ENCODE measurements around the gene DSE.

Gene DSE

DNA sequence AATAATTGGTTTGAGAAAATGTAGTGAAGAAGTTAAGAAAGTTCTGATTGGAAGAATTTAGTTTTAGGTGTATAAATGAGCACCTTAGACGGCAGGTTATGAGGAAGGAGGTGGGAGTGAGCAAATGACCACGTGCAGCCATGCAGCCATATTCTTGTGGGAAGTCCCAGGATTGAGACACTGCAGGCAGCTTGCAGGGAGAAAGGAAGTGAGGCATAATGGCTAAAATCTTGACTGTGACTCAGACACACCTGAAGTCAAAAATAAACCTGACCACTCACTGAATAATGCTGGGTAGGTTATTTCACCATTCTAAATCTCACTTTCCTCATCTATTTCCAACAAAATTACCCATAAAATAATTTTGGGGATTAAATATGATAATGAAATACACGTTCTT is 16.6 kb downstream of the DSE start:
- no peak for DNase-seq (ENCODE audit: low spot score)

DNA sequence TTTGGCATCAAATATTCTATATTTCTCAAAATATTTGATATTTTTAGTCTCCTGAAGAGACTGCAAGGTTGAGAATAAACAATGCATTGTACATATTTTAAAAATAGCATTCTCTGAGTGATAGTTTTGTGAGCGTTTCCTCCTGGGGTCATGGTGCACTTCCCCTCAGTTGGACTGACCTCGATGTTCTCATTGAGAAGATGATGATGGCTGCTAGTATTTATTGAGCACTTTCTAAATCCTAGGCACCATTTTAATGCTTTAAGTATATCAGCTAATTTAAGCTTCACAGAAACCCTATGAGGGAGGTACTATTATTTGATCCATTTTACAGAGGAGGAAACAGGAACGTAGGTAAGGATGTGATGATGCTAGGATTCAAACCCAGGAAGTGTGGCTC is 18.2 kb downstream of the DSE start:
- no peak for DNase-seq (ENCODE audit: low spot score)

DNA sequence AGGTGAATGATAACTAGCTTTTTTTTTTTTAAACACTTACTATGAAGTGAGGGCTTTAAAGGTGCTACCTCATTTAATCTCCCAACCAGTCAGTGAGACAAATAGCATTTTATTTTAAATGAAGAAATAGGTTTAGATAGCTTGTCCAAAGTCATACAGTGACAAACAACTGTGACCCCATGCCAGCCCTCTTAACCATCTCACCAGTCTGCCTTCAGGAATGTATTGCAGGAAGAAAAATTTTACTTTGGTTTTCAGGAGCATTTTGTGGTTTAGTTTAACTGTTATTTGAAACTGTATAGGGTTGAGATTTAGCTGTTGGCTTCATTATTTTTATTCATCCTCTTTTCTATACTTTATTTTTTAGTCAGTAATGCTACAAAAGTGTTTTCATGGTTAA is 18.6 kb downstream of the DSE start:
- no peak for DNase-seq (ENCODE audit: low spot score)

DNA sequence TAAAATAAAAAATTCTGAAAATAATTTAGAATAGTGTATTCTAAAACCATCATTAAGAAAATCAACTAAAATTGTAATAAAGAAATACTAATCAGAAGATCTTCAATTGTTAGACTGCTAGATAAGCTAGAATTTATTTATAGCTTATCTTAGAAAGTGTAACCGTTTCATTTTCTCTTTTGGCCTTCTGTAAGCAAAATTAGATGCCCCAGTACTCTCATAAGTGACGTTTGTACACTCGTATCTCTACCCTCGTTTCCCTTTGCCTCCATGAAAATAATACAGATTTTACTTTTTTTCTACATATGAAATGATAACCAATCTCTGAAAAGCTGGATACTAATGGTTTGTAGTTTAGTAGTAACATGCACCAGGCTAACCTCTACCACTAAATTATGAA is 19.8 kb downstream of the DSE start:
- DNase-seq (ENCODE audit: low spot score), result no peak

DNA sequence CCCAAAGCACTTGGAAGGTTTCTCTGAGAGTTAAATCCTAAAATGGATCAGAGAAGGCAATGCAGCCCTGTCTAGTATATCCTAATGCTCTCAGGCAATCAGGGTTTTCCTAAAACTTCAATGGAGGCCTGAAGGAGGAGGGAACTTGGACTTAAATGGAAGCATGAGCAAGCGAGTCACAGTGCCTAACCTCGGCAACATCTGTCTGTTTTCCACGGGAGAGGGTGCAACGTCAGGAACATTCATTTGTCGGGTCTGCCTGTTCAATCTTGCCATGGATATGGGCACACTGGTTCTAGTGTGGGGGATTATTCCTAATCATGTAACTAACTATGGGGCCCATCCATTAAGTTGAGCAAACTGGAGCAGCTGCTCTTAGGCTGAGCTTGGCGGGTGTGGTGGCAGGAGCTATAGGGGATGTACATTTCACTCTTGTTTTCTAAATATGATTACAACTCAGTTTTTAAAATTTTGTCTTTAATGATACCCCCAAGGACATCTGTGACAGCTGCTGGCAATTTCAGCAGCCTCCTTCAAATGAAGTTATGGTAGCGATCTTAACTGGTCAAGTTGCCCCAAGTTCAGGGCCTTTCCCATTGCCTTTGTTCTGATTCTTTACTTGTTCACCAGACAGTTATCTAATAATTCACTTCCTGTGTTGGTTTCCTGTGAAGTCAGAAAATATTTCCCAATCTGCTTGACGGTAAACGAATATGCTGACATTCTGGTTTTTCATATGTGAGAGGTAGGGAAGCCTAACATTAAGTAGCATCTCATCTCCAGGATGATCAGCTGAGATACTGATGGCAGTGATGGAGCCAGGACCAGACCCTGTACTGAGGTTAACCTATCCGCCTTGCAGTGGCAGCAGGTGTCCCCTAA is 21.6 kb downstream of the DSE start:
- no peak for DNase-seq (ENCODE audit: low spot score)

DNA sequence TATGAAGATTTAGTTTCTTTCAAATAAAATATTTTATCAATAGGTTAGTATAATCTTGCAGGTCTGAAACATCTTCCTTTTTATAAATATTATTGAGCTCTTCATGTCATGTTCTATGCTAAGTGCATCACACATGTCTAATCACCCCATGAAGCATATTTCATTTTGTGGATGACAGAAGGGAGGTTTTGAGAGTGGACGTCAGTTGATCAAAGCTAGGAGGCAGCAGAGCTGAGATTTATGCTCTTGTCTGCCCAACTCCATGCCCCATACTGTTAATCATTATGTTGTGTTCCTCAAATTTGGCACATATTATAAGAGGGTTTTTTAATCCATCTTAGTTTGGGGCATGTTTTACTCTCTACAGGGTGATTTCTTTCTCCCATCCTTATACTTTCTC is 22.7 kb downstream of the DSE start:
- DNase-seq (ENCODE audit: low spot score), result no peak

DNA sequence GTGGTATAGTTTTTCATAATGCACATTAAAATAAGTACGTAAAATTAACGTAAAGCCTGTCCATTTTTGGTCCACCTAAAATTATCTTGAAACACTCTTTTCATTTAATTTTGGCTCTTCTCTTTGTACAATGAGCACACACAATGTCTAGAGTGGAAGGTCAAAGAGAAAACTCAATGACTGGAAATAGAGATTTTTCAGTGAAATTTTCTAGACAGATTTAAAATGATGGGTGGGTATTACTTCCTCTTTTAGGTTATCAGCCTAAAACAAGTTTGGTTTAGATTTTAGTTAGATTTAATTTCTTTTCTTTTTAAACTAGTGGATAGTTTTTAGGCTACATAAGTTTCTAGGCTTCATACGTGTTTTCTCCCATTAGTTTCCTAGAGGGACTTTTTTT is 24.9 kb downstream of the DSE start:
- DNase-seq (ENCODE audit: low spot score), result no peak

DNA sequence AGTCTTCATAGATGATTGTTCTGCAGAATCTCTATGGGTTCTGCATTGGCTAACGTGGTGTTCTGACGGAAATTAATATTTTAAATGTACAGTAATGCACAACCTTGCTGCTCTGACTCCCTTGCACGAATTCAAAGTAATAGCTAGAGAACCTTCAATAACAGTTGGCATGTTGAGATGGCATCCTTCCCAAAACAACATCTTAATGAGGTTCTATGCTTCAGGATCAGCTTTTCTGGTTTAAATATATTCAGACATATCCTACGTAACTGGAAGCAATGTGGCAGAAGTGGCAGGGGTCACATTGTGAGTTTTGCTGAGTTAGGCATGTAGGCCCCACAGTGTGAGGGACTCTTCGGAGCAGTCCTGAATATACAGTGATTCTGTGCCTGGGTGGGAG is 25.7 kb downstream of the DSE start:
- DNase-seq (ENCODE audit: low spot score), result no peak

DNA sequence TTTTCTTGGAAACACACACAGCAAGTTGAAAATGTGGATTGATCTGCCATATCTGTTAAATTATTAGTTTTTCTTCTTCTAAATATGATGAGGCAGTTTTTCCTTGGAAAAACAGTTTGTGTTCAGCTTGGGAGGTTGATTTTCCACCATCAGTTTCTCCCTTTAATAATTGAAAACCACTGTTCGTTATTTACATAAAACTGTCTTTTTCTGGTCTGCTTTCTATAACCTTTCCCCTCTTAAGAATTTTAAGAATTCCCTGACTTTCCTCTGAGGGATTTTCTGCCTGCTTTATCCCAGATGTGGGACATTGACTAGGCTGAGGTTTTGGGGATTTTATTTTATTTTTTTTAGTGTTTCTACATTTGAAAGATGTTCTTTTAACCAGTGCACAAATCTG is 27.2 kb downstream of the DSE start:
- no peak for DNase-seq (ENCODE audit: low spot score)

DNA sequence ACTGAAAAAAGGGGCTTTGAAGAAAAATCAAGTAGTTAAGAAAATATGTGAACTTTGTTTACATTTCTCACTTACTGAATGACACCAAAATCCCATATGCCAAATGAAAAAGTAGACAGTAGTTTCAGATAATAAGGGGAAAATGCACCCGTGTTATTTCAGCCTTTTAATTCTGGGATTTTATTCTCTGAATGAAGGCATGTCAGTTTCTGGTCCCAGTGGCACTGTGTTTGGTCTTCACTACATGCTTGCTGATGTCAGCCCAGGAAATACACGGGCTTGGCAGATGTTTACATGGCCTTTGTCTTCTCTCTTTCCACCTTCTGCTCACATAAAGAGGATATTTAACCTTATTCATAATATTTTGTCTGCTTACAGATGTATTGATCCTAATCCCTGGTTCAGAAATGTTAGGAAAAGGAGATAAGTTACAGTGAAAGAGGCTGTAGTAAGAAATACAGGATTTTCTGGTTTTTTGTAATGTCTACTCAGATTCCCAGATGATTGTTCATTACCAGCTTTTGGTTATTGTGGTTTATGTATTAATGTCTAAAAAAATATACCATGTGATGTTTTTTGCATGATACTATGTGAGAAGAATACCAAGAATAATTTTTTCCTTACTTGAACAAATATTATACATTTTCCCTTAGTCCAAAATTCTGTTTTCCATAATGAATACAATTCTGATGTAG is 27.7 kb downstream of the DSE start:
- no peak for DNase-seq (ENCODE audit: low spot score)

DNA sequence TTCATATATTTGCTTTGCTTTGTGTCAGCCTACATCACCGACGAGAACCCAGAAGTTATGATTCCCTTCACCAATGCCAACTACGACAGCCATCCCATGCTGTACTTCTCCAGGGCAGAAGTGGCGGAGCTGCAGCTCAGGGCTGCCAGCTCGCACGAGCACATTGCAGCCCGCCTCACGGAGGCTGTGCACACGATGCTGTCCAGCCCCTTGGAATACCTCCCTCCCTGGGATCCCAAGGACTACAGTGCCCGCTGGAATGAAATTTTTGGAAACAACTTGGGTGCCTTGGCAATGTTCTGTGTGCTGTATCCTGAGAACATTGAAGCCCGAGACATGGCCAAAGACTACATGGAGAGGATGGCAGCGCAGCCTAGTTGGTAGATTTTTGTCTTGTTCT is 28.5 kb downstream of the DSE start:
- DNase-seq (ENCODE audit: low spot score), result no peak

DNA sequence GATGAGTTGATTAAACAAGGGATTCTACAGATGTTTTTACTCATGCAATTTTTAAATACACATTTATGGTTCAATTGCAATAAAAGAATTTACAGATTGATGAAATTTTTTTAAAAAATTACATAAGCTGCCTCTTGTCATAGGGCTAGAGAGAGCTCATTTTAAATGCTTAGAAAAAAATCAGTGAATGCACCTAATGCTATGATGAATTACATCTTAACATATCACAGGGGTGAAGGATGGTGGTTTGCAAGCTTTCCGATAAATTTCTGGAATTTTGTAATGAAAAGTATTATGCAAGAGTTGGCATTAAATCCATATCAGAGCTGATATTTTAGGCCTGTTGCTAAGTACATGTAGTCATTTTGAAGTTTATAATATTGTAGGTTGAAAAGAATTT is 29.6 kb downstream of the DSE start:
- DNase-seq (ENCODE audit: low spot score), result no peak

DNA sequence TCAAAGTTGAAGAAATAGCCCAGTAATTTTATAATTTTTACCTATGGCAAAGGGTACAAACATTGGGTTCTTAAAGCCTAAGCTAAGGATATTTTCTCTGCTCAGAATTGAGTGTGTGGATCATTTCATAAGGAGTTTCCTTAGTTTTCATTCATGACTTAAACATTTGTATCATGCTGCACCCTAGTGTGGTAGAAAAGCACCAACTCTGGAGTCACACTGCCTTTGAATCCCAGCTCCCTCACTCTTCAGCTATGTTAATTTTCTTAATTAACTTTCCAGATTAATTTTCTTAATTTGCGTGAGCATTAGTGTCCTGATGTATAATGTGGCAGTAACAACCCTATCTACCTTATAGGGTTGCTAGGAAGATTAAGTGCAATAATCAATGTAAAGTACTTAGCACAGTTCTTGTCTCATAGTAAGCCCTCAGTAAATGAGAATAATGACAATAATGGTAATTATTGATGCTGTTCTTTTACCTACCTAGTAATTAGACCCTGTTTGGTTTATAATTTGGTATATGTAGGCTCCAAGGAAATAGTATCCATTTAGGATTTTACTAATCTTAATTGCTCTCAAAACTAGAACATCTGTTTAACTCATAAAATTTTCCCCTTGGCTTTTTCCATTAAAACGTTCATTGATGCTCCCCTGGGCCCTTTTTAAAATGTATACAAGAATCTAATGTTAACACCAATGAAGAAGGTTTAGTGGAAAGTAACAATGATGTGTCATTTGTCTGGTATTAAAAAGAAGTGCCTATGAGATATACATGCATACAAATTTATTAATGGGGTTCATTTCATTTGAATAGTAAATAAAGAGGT is 31.6 kb downstream of the DSE start:
- DNase-seq (ENCODE audit: low spot score), result no peak

DNA sequence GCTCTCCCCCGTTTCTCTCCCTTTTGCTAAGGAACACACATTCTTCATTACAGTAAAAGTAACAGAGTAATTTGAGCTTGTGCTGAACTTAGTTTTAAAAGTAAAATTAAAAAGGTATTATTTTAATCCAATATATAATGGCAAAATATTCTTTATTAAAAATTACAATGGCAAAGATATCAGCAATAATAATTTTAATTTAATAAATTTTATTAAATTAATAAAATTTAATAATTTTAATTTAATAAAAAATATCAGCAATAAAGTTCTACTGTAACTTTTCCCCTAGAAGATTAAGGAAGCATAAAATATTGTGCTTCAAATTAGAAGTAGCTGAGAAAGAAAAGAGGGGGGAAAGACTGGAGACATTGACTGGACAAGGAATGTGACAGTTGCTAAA is 32.5 kb downstream of the DSE start:
- no peak for DNase-seq (ENCODE audit: low spot score)

DNA sequence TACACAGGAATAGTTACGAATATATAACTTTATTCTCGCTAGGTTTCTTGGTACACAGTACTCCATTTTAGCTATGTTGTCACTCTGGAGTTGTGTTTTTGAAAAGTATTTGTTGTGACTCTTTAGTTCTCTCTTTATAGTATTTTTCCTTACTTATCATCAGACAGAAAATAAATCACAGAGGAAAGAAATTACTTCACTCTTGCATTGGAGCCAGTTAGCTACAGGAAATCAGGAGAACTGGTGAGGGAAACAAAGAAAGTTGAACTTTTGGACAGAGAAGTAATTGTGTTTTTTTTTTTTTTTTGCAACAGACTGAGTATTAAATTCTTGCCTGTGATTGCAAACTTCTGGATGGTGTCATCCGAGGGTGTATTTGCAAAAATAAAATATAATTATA is 33.9 kb downstream of the DSE start:
- DNase-seq (ENCODE audit: low spot score), result no peak

DNA sequence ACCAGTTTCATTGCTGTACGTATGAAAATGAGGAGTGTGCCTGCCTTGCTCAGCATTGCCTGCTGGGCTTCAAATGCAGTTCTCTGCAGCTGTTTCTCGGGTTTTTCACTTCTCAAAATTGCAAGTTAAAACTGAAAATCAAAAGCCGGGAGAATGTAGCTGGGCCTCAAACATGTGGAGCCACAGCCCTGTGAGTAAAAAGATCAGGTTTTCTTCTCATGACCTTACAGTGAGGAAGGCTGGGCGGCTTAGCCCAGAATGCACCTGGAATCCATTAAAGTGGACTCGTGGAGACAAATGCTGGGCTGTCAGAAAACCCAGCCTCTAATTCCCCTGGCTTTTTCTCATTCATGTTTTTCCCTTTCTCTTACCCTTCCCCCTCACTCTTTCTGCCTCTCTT is 34.4 kb downstream of the DSE start:
- peak; percentile 16 for DNase-seq (ENCODE audit: low spot score)

DNA sequence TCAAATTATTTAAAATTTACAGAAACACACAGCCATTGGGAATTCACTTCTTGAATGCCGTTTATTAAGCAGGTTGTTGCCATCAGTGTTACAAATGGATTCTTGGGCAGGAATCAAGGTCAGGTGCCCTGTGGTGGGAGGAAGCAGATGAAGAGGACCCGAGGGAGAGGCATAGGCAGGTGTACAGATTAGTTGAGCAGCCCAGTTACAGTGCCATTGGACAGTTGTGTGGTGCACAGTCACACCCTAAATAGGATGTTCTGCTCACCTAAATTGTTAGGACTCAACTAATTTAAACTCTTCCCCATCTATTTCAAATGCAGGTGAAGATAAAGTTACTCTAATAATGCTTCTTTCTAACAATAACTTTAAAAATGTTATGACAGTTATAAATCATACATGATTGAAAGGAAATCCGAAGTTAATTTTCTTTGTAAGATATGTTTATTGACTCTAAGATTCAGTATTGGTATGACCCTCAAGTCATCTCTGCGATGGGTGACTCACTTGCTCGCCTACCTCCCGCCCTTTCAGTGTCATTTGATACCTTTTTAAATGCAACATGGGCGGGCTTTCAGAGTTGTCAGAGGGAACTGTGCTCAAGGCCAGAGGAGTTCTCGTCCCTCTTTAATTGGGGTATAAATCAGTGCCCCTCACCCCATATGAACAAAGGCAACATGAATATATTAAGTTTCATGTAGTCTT is 35.1 kb downstream of the DSE start:
- DNase-seq (ENCODE audit: low spot score), result no peak

DNA sequence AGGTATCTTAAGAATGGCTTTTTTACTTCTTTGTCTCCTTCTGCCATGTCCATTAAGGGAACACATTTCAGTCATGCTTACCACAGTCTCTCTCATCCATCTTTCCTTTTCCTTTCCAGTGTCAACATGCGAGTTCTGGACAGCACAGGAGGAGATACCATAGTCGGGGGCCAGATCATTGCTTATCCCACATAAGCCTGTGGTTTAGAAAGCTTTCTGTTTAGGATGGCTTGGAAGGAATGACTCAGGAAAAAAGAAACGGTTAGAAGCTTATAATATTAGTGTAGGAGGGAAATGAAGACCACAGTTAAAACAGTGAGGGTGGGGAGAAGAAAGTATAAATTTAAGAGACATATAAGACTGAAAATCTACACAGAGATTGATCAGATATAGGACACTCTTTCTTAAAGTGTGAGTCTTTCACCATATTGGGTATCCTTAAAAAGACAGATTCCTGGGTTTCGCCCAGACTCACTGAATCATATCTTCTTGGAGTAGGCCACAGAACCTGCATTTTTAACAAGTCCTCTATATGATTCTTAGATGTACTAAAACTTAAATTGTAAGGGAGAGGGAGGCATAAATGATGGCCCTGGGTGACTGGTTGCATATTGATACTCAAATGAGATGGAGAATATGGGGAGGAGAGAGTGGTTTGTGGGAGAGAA is 36.1 kb downstream of the DSE start:
- no peak for DNase-seq (ENCODE audit: low spot score)

DNA sequence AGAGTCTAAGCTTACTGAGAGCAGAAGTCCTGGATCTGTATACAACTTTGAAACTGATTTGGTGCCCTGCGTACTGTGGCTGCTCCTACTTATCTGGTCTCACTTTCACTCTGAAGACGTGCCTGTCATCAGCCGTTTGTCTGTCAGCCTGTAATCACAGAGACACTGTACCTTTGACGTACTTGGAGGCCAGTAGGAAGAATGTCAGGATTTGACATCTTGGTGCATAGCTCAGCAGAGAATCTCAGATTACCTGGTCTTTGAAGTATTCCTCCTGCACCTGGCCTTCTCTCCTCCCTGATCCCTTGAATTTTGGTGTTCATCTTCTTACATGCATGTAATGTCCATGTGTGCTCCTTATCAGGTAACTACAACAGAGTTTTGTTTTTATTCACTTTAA is 37.7 kb downstream of the DSE start:
- DNase-seq (ENCODE audit: low spot score), result no peak

DNA sequence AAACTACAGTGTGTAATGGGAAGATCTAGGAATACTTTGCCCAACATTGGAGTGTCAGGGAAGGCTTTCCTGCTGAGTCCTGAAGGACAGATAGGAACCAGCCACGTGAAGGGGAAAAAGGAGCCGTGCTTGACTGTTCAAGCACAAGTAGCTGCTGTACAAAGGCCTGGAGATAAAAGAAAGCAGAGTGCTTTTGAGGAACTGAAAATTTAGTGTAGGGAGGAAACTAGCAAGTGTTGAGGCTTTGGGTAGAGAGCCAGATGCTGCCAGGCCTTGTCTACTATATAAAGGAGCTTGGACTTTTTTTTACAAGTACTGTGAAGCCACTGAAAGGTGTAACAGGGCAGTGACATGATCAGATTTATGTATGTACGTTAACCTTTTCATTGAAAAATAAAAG is 39.0 kb downstream of the DSE start:
- DNase-seq (ENCODE audit: low spot score), result no peak

DNA sequence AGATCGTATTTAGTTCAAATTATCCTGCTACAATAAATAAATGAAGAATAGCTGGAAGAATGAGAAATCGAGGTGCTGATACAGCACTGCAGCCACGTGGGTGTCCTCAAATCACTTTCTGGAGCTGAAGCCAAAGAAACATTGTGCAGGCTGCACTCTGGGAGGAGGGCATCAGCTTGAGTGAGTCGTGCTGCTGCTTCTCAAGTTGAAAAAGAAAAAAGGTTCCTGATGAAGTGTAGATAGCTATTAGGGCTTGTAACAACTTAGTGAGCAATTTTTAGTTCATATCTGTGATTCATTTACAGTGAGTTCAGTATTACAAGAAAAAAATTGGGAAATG is 40.5 kb downstream of the DSE start:
- peak; percentile 63 for DNase-seq (ENCODE audit: low spot score)

DNA sequence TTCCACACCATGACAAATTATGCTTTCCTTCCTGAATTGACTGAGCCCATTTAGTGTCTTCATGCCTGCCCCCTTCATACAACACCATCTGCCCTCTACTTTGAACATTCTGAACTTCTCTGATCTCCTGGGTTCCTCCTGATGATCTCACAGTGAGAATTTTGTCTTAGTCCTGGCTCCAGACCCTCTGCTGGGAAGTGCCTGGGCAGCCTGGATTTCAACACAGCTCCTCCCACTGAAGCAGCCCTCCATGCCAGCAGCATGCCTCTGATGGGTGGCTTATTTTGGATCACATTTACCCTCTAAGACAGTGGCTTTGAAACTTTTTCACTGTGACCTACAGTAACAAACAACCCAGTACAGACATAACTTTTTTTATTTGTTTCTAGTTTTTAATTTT is 41.5 kb downstream of the DSE start:
- DNase-seq (ENCODE audit: low spot score), result no peak

Measured in putamen (tissue), 1 donor.